Measurements from ENCODE around the gene CHST8.

DNA sequence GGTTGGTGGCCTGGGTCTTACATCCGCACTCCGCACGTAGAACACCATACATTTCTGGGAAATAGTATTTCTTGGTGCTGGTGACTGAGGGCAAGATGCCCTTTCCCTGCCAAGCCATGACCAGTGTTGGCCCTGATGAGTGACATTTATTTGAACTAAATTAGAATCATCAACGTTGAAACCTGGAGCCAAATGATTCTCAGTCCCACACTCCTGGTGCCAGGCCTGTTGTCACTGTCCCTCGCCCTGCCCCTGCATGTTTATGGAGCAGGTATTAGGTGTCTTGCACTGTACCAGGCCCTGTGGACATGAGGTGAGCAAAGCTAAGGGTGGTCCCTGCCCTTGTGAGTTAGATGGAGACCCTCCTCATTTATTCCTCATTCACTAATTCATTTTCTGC is 5.8 kb downstream of the CHST8 start:
- no peak for TF ChIP-seq POLR2AphosphoS5 (IDR thresholded peaks at IDR 0.05; ENCODE audit: low read depth)
- TF ChIP-seq, protein P1, sequence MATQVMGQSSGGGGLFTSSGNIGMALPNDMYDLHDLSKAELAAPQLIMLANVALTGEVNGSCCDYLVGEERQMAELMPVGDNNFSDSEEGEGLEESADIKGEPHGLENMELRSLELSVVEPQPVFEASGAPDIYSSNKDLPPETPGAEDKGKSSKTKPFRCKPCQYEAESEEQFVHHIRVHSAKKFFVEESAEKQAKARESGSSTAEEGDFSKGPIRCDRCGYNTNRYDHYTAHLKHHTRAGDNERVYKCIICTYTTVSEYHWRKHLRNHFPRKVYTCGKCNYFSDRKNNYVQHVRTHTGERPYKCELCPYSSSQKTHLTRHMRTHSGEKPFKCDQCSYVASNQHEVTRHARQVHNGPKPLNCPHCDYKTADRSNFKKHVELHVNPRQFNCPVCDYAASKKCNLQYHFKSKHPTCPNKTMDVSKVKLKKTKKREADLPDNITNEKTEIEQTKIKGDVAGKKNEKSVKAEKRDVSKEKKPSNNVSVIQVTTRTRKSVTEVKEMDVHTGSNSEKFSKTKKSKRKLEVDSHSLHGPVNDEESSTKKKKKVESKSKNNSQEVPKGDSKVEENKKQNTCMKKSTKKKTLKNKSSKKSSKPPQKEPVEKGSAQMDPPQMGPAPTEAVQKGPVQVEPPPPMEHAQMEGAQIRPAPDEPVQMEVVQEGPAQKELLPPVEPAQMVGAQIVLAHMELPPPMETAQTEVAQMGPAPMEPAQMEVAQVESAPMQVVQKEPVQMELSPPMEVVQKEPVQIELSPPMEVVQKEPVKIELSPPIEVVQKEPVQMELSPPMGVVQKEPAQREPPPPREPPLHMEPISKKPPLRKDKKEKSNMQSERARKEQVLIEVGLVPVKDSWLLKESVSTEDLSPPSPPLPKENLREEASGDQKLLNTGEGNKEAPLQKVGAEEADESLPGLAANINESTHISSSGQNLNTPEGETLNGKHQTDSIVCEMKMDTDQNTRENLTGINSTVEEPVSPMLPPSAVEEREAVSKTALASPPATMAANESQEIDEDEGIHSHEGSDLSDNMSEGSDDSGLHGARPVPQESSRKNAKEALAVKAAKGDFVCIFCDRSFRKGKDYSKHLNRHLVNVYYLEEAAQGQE (IDR thresholded peaks at IDR 0.05; ENCODE audit: unreplicated experiment) = no peak
- no peak for TF ChIP-seq CTCF (conservative IDR thresholded peaks at IDR 0.05; ENCODE audit: low read depth in 2 of 2)
- no peak for TF ChIP-seq EZH2 (IDR thresholded peaks at IDR 0.05; ENCODE audit: low read depth, unreplicated experiment)
- no peak for TF ChIP-seq STAT1 (IDR thresholded peaks at IDR 0.05; ENCODE audit: unreplicated experiment)
- TF ChIP-seq EZH2phosphoT487 (IDR thresholded peaks at IDR 0.05; ENCODE audit: unreplicated experiment) = no peak
- TF ChIP-seq JUNB (IDR thresholded peaks at IDR 0.05; ENCODE audit: unreplicated experiment) = no peak

Data from GM23338 (cell line).